C4-2B (cell line): ENCODE results near the gene SPTB.

Experiments used
- CTCF ChIP-seq: fragments of 450-650 bp; conservative IDR thresholded peaks from 2 replicates; pipeline ENCODE4 v1.5.1; 2017; ENCODE audit warnings: mild to moderate bottlenecking
- ZFX ChIP-seq: fragments of 450-650 bp; IDR thresholded peaks from 2 replicates; pipeline ENCODE4 v1.6.1; 2017

GRCh38 chr14:64871344-64871743 lies 8.4 kb downstream of the SPTB start:
- TF ChIP-seq CTCF (no peak), ZFX (no peak)
